Measurements from ENCODE around the gene PRPF4. TPM values are rescaled to one million over a fixed set of nuclear protein-coding genes. Genes with fewer than 3 reads are reported as not detected.

PRPF4 gene
- total RNA-seq, 2 donors from 2014 or later = 35.7 to 36.0 TPM

GRCh38 chr9:113244556-113244955, 30.9 kb upstream of the PRPF4 start:
- H3K27ac Mint-ChIP-seq = no peak overlapping the region
- WGBS, 2 experiments (ENCODE audit: insufficient coverage in 1 of 2, insufficient read length in 1 of 2) = 91 to 100% methylated on average over 1 to 2 of the region's 2 CpGs
- TF ChIP-seq CTCF (conservative IDR thresholded peaks at IDR 0.05) = no peak

GRCh38 chr9:113245894-113246293, 29.6 kb upstream of the PRPF4 start:
- Histone ChIP-seq H3K9me3 (ENCODE audit: control insufficient read depth, low read length) (no peaks in the 10 kb centered on the region), H3K4me1 (ENCODE audit: control insufficient read depth, insufficient read depth, low read length) (no peaks in the 10 kb centered on the region), H3K27me3 (ENCODE audit: control insufficient read depth, insufficient read depth, low read length, poor library complexity, severe bottlenecking) (no peaks in the 10 kb centered on the region), H3K27ac (ENCODE audit: low read depth, low read length) (no peak overlapping the region), H3K4me3 (ENCODE audit: low read length) (no peak overlapping the region), H3K9ac (ENCODE audit: extremely low read depth, low read length, poor library complexity, severe bottlenecking) (no peak overlapping the region), H3K36me3 (ENCODE audit: control insufficient read depth, insufficient read depth, low read length) (no peaks in the 10 kb centered on the region)
- no peaks in the 10 kb centered on the region for H3K4me1 Mint-ChIP-seq
- H3K4me3 Mint-ChIP-seq = no peak overlapping the region
- 90 to 91% methylated on average over 3 to 4 of the region's 4 CpGs for WGBS, 2 experiments (ENCODE audit: insufficient coverage in 1 of 2, insufficient read length in 1 of 2)
- H3K27ac Mint-ChIP-seq = peak overlapping the region; percentile 73
- TF ChIP-seq CTCF (conservative IDR thresholded peaks at IDR 0.05) = no peak
- no peak for DNase-seq
- H3K9me3 Mint-ChIP-seq = peaks cover 13% of the 10 kb centered on the region
- no peaks in the 10 kb centered on the region for H3K27me3 Mint-ChIP-seq (ENCODE audit: insufficient read depth)
- peaks cover 12% of the 10 kb centered on the region for H3K36me3 Mint-ChIP-seq (ENCODE audit: low read depth)

More at GRCh38 chr9:113244556-113244955, 30.9 kb upstream of the PRPF4 start:
- DNase-seq = no peak
- H3K4me1 ChIP-seq (ENCODE audit: control insufficient read depth, insufficient read depth, low read length) = no peaks in the 10 kb centered on the region
- no peak overlapping the region for H3K27ac ChIP-seq (ENCODE audit: low read depth, low read length)
- no peak overlapping the region for H3K9ac ChIP-seq (ENCODE audit: extremely low read depth, low read length, poor library complexity, severe bottlenecking)
- no peaks in the 10 kb centered on the region for H3K27me3 ChIP-seq (ENCODE audit: control insufficient read depth, insufficient read depth, low read length, poor library complexity, severe bottlenecking)
- H3K4me1 Mint-ChIP-seq = no peaks in the 10 kb centered on the region
- H3K36me3 Mint-ChIP-seq (ENCODE audit: low read depth) = peaks cover 8% of the 10 kb centered on the region
- H3K27me3 Mint-ChIP-seq (ENCODE audit: insufficient read depth) = no peaks in the 10 kb centered on the region
- no peak overlapping the region for H3K4me3 Mint-ChIP-seq
- H3K9me3 Mint-ChIP-seq = peaks cover 8% of the 10 kb centered on the region
- H3K36me3 ChIP-seq (ENCODE audit: control insufficient read depth, insufficient read depth, low read length) = no peaks in the 10 kb centered on the region
- no peak overlapping the region for H3K4me3 ChIP-seq (ENCODE audit: low read length)
- H3K9me3 ChIP-seq (ENCODE audit: control insufficient read depth, low read length) = no peaks in the 10 kb centered on the region

GRCh38 chr9:113246928-113247327, 28.5 kb upstream of the PRPF4 start:
- Histone ChIP-seq H3K36me3 (ENCODE audit: control insufficient read depth, insufficient read depth, low read length) (no peaks in the 10 kb centered on the region), H3K27ac (ENCODE audit: low read depth, low read length) (no peak overlapping the region), H3K4me1 (ENCODE audit: control insufficient read depth, insufficient read depth, low read length) (no peaks in the 10 kb centered on the region), H3K4me3 (ENCODE audit: low read length) (no peak overlapping the region), H3K9me3 (ENCODE audit: control insufficient read depth, low read length) (no peaks in the 10 kb centered on the region), H3K27me3 (ENCODE audit: control insufficient read depth, insufficient read depth, low read length, poor library complexity, severe bottlenecking) (no peaks in the 10 kb centered on the region), H3K9ac (ENCODE audit: extremely low read depth, low read length, poor library complexity, severe bottlenecking) (no peak overlapping the region)
- Mint-ChIP-seq H3K9me3 (peaks cover 13% of the 10 kb centered on the region), H3K27me3 (ENCODE audit: insufficient read depth) (no peaks in the 10 kb centered on the region), H3K4me1 (no peaks in the 10 kb centered on the region), H3K27ac (no peak overlapping the region), H3K36me3 (ENCODE audit: low read depth) (peaks cover 12% of the 10 kb centered on the region), H3K4me3 (no peak overlapping the region)
- TF ChIP-seq CTCF (conservative IDR thresholded peaks at IDR 0.05) = no peak
- no peak for DNase-seq
- WGBS, 2 experiments (ENCODE audit: insufficient coverage in 1 of 2, insufficient read length in 1 of 2) = 94 to 100% methylated on average over 4 to 6 of the region's 6 CpGs
